HepG2 (cell line): Measurements from ENCODE around the gene PHB1. TPM values are rescaled to one million over a fixed set of nuclear protein-coding genes. Genes with fewer than 3 reads are reported as not detected.

ENCODE experiments used
- ATAC-seq: fragments of 200-7000 bp; cut with Tn5 transposase; 3 replicates; pipeline ENCODE4 v1.9.1; 2020; ENCODE audit warnings: mild to moderate bottlenecking, moderate library complexity
- BruUV-seq: library from RNA; stranded (reverse); fragments of 400-500 nt; replicated peaks from 2 replicates; lab custom pipeline; 2021; lab: Mats Ljungman, UMichigan
- CTCF ChIA-PET: fragments of 300-600 bp; formaldehyde crosslinking; extraction: SDS; loops from one replicate; lab custom pipeline; 2021; ENCODE audit warnings: low total read pairs, inconsistent platforms, low intra/inter-chr PET ratio; lab: Yijun Ruan, JAX
- POLR2A ChIA-PET: fragments of 350-600 bp; sonication (Branson Sonifier 250); formaldehyde crosslinking; loops from one replicate; lab custom pipeline; 2020; ENCODE audit warnings: antibody characterized with exemption, inconsistent platforms; lab: Yijun Ruan, JAX
- DNase-seq: peaks from one replicate; pipeline ENCODE4 v3.0.0-alpha.2; 2015; ENCODE audit warnings: low spot score
- FAIRE-seq: peaks from 3 replicates; lab custom pipeline; 2011; peaks lifted over from hg19 to GRCh38; lab: Jason Lieb, UNC
- H2AFZ ChIP-seq: one replicate; pipeline ENCODE4 v1.6.1; 2011; ENCODE audit warnings: low read length, inconsistent platforms
- H3K27ac ChIP-seq: fragments of 300-600 bp; 3 replicates; pipeline ENCODE4 v1.8.0; 2011; ENCODE audit warnings: mixed run types, mild to moderate bottlenecking, mixed read lengths, low read length, inconsistent platforms; ENCODE audit not compliant: insufficient read depth; ENCODE audit errors: extremely low read length
- H3K27me3 ChIP-seq, 2 experiments: fragments of 200-600 bp in 1 of 2; 2 replicates in 1 of 2; 3 replicates in 1 of 2; pipeline versions ENCODE4 v1.6.0 to v1.8.0; 2011; ENCODE audit warnings: low read length in 2 of 2, mild to moderate bottlenecking in 2 of 2, moderate library complexity in 2 of 2, inconsistent platforms in 1 of 2; ENCODE audit not compliant: insufficient read depth in 2 of 2, control insufficient read depth in 1 of 2
- H3K36me3 ChIP-seq, 2 experiments: fragments of 200-600 bp in 1 of 2; replicated peaks in 1 of 2; 2 replicates in 1 of 2; 3 replicates in 1 of 2; pipeline versions ENCODE4 v1.5.1 to v1.8.0; 2011; ENCODE audit warnings: low read length in 2 of 2, inconsistent platforms in 1 of 2; ENCODE audit not compliant: insufficient read depth in 2 of 2, control insufficient read depth in 1 of 2
- H3K4me1 ChIP-seq: 2 replicates; pipeline ENCODE4 v1.5.1; 2012; ENCODE audit warnings: low read length, inconsistent platforms; ENCODE audit not compliant: insufficient read depth
- H3K4me2 ChIP-seq: 2 replicates; pipeline ENCODE4 v1.6.0; 2011; ENCODE audit warnings: low read depth, low read length, inconsistent platforms
- H3K4me3 ChIP-seq, 3 experiments: fragments of 200-600 bp in 1 of 3; sonication (generic), shearing (Covaris generic) in 1 of 3; replicated peaks in 1 of 3; 2 replicates each; pipeline ENCODE4 v1.5.1; 2011 to 2016; ENCODE audit warnings: low read length in 3 of 3, inconsistent platforms in 2 of 3, low read depth in 2 of 3, mild to moderate bottlenecking in 2 of 3, control low read depth in 1 of 3, mixed read lengths in 1 of 3; ENCODE audit not compliant: insufficient read depth in 1 of 3
- H3K79me2 ChIP-seq: one replicate; pipeline ENCODE4 v1.6.1; 2011; ENCODE audit warnings: low read length, inconsistent platforms; ENCODE audit not compliant: insufficient read depth
- H3K9ac ChIP-seq: 2 replicates; pipeline ENCODE4 v1.6.0; 2011; ENCODE audit warnings: mild to moderate bottlenecking, low read depth, low read length, inconsistent platforms; ENCODE audit not compliant: insufficient read depth
- H3K9me3 ChIP-seq: 2 replicates; pipeline ENCODE4 v1.5.1; 2012; ENCODE audit warnings: mild to moderate bottlenecking, low read length
- H4K20me1 ChIP-seq: 2 replicates; pipeline ENCODE4 v1.6.0; 2011; ENCODE audit warnings: inconsistent platforms, mild to moderate bottlenecking, low read length, moderate library complexity; ENCODE audit not compliant: insufficient read depth
- AGO2 ChIP-seq: fragments of 200-400 bp; formaldehyde crosslinking; optimal IDR thresholded peaks from 2 replicates; pipeline ENCODE3; 2017; ENCODE audit warnings: mild to moderate bottlenecking, low read depth, low read length, moderate library complexity
- POLR2G ChIP-seq: fragments of 200-400 bp; formaldehyde crosslinking; IDR thresholded peaks from 2 replicates; pipeline ENCODE4 v1.6.1; 2018; ENCODE audit warnings: mild to moderate bottlenecking, low read depth, low read length, moderate library complexity
- WGBS: methylation state at CpG from one replicate; pipeline ENCODE4 v1.1.6; 2017; ENCODE audit warnings: low lambda C conversion rate; 5-methylcytosine and 5-hydroxymethylcytosine counted together
- in situ Hi-C: cut with HindIII; loops from 2 replicates; pipeline ENCODE4 v1.10.0; 2017; ENCODE audit warnings: low pct_unique_long_range_greater_than_20kb; ENCODE audit not compliant: extremely low pct_ligation_motif_present
- intact Hi-C: fragments of 100-400 bp; cut with micrococcal nuclease; formaldehyde crosslinking; loops from one replicate; pipeline ENCODE4 v1.10.0; 2022; ENCODE audit not compliant: unreplicated experiment
- polyA plus RNA-seq, 8 experiments: library from polyadenylated mRNA; depleted of rRNA in 3 of 8; stranded (reverse) in 7 of 8; unstranded in 1 of 8; fragments of >200 nt; fragmentation: Illumina TruSeq in 4 of 8; extraction: Trizol in 4 of 8; gene quantifications; 2 replicates each; pipeline versions ENCODE4 v1.2.1 to v1.2.3, GENCODE V29; 2011 to 2016; ENCODE audit warnings: low read depth in 4 of 8, missing spikeins in 1 of 8, mixed read lengths in 1 of 8; ENCODE audit not compliant: insufficient read depth in 1 of 8
- total RNA-seq, 5 experiments: library from RNA; depleted of rRNA; stranded (reverse); fragments of >200 nt; fragmentation: Illumina TruSeq; extraction: Trizol; gene quantifications; 2 replicates each; pipeline ENCODE4 v1.2.3, GENCODE V29; 2016; ENCODE audit warnings: low read depth in 1 of 5
- TF ChIP-seq, protein P1 (sequence below): sonication (generic); formaldehyde crosslinking; IDR thresholded peaks from 2 replicates; pipeline ENCODE4 v1.4.0; 2020; ENCODE audit warnings: missing genetic modification reagents
- TF ChIP-seq, protein P2 (sequence below): sonication (generic); formaldehyde crosslinking; IDR thresholded peaks from 2 replicates; pipeline ENCODE4 v1.5.0; 2020; ENCODE audit warnings: missing genetic modification reagents, mild to moderate bottlenecking, borderline replicate concordance

Gene PHB1
- total and polyA plus RNA-seq, 2 of the 13 experiments (the other 11 are each of a cell fraction or from before 2014, with no cell fraction given), result 515 to 688 TPM

DNA sequence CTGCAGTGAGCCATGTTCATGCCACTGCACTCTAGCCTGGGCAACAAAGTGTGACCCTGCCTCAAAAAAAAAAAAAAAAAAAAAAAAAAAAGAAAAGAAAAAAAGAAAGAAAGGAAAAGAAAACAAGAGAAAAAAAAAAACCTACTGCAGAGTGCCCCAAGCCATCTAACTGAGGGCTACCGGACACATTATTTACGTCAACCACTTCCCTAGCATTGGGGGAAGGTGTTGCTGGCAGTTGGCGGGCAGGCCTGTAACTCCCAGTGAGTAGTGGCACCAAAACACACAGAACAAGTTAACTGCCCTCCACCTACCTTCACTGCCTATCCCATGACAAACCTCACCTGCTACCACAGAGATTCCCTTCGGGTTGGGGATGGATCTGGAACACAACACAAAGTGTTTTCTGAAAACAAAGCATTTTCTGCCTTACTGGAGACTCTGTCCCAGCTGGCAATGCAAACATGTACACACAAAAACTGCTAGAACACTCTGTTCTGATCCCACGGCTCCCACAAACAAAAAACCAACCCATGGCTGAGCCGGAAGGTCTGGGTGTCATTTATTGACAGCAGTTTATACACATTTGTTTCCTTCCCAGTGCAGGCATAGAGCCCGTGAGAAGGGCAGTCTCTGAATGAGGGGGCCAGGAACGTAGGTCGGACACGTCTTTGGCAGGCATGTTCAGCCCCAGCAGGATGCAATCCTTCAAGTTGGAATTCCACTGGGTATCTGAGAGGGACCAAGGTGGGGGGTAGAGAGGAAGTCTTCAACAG is 11.0 kb downstream of the PHB1 start:
- H3K9me3 ChIP-seq, result no peaks in the 10 kb centered on the region
- no peak overlapping the region for H3K9ac ChIP-seq
- DNase-seq (no peak), FAIRE-seq (no peak), ATAC-seq (no peak)
- WGBS, result 88% methylated on average over 10 of the region's 10 CpGs
- H3K79me2 ChIP-seq, result no peaks in the 10 kb centered on the region
- H3K4me2 ChIP-seq, result no peak overlapping the region
- BruUV-seq, result no TSS peak
- H3K4me3 ChIP-seq, result no peak overlapping the region
- intact Hi-C loops (loop anchor here (10.0 kb wide), 1 partner anchor 91 kb away; the partner anchor contains the start of gene NGFR), in situ Hi-C loops (no loop called here)
- peaks cover 34 to 56% of the 10 kb centered on the region in 2 experiments for H3K36me3 ChIP-seq
- ChIA-PET POLR2A (no interaction called here), CTCF (no interaction called here)
- no peak overlapping the region for H3K27ac ChIP-seq
- H3K4me1 ChIP-seq, result peaks cover 27% of the 10 kb centered on the region
- H4K20me1 ChIP-seq, result 0 out of 2 replicates have a peak, but pooled peaks cover 5% of the 10 kb centered on the region
- H2AFZ ChIP-seq, result no peak overlapping the region
- TF ChIP-seq, protein P1, sequence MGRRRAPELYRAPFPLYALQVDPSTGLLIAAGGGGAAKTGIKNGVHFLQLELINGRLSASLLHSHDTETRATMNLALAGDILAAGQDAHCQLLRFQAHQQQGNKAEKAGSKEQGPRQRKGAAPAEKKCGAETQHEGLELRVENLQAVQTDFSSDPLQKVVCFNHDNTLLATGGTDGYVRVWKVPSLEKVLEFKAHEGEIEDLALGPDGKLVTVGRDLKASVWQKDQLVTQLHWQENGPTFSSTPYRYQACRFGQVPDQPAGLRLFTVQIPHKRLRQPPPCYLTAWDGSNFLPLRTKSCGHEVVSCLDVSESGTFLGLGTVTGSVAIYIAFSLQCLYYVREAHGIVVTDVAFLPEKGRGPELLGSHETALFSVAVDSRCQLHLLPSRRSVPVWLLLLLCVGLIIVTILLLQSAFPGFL (CRISPR knock-in tag), result no peak
- TF ChIP-seq POLR2G, result 0 out of 2 replicates have a peak, but pooled peaks have one; percentile 31
- H3K27me3 ChIP-seq, result no peaks in the 10 kb centered on the region

DNA sequence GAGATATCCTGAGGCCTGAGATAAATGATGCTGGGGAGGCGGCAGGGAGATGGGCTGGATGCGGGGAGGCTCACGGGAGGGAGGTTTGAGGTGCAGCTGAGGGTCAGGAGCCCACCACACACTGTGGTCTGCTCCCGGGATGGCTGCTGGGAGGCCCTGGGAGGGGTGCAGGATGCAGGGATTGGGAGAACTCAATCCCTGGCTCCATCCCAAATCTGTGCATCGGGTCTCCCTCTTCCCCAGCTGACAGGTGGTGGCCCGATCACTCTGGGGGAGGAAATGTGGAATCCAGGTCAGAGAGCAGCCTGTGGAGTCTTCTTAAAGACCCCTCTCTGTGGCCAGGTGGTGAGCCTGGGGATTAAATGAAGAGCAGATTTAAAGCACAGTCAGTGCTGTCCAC is 12.0 kb downstream of the PHB1 start:
- Histone ChIP-seq H3K36me3 (peaks cover 29 to 48% of the 10 kb centered on the region in 2 experiments), H3K27me3 (no peaks in the 10 kb centered on the region), H3K79me2 (no peaks in the 10 kb centered on the region), H3K4me2 (no peak overlapping the region), H3K27ac (no peak overlapping the region), H3K9ac (no peak overlapping the region), H3K4me1 (peaks cover 18% of the 10 kb centered on the region), H3K9me3 (no peaks in the 10 kb centered on the region), H3K4me3 (no peak overlapping the region), H2AFZ (no peak overlapping the region), H4K20me1 (no peaks in the 10 kb centered on the region)
- in situ Hi-C loops, result no loop called here
- no peak for FAIRE-seq
- intact Hi-C loops, result loop anchor here (10.0 kb wide), 1 partner anchor 92 kb away; the partner anchor contains the start of gene NGFR
- no peak for ATAC-seq
- POLR2A ChIA-PET, result no interaction called here
- DNase-seq, result no peak
- WGBS, result 92% methylated on average over 4 of the region's 6 CpGs
- no TSS peak for BruUV-seq
- CTCF ChIA-PET, result no interaction called here
- peak; percentile 51 for TF ChIP-seq AGO2
- TF ChIP-seq, protein P2, sequence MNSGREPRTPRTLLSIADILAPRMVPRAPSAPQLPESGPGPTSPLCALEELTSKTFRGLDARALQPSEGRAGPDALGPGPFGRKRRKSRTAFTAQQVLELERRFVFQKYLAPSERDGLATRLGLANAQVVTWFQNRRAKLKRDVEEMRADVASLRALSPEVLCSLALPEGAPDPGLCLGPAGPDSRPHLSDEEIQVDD (CRISPR knock-in tag), result no peak
